ENCODE measurements around the gene LYPD3. TPM values are rescaled to one million over a fixed set of nuclear protein-coding genes. Genes with fewer than 3 reads are reported as not detected.

Gene LYPD3
- total RNA-seq, 1 experiment from 2014 or later, result 1.8 TPM

- no peak overlapping the region for H3K9ac ChIP-seq (ENCODE audit: extremely low read depth, insufficient read length, low read length)
- no peak overlapping the region for H3K4me2 ChIP-seq (ENCODE audit: insufficient read depth, insufficient read length, low read length)
- TF ChIP-seq CTCF (conservative IDR thresholded peaks at IDR 0.05), result no peak
These were observed 31.6 kb upstream of the LYPD3 start for GRCh38 chr19:43496960-43497359.

More at GRCh38 chr19:43496960-43497359, 31.6 kb upstream of the LYPD3 start:
- H3K27me3 Mint-ChIP-seq (ENCODE audit: low read depth), result no peaks in the 10 kb centered on the region
- no peak overlapping the region for H3K4me3 Mint-ChIP-seq
- H3K27ac Mint-ChIP-seq, result no peak overlapping the region; a peak in 1 of 7 replicates
- H4K91ac ChIP-seq (ENCODE audit: insufficient read length, low read depth, low read length), result no peak overlapping the region
- no peak overlapping the region for H3K56ac ChIP-seq (ENCODE audit: insufficient read length, low read depth, low read length)
- H3K27me3 ChIP-seq (ENCODE audit: insufficient read depth, low read length), result no peaks in the 10 kb centered on the region
- no peak overlapping the region for H3K4ac ChIP-seq (ENCODE audit: low read depth, low read length)
- H2BK20ac ChIP-seq (ENCODE audit: low read depth, low read length, poor library complexity, severe bottlenecking), result no peak overlapping the region
- H3K79me1 ChIP-seq (ENCODE audit: insufficient read depth, low read depth, low read length, poor library complexity, severe bottlenecking), result no peaks in the 10 kb centered on the region
- peaks cover 2 to 11% (median 10%) of the 10 kb centered on the region in 3 experiments; a peak in 6 of 7 replicates for H3K36me3 Mint-ChIP-seq (ENCODE audit: insufficient read depth in 1 of 3, low read depth in 3 of 3)
- H2BK12ac ChIP-seq (ENCODE audit: insufficient read length, low read depth, low read length), result no peak overlapping the region
- H3K79me2 ChIP-seq (ENCODE audit: insufficient read depth, low read length), result no peaks in the 10 kb centered on the region
- H3K9me3 Mint-ChIP-seq, result no peaks in the 10 kb centered on the region
- no peak overlapping the region for H3K27ac ChIP-seq (ENCODE audit: insufficient read length, low read depth, low read length)
- no peak overlapping the region for H2BK5ac ChIP-seq (ENCODE audit: insufficient read length, low read length)
- no peak overlapping the region for H2AK5ac ChIP-seq (ENCODE audit: insufficient read length, low read length)
- no peak overlapping the region for H3K14ac ChIP-seq (ENCODE audit: insufficient read depth, low read length)
- H2BK15ac ChIP-seq (ENCODE audit: low read depth, low read length), result no peak overlapping the region
- no peaks in the 10 kb centered on the region for H3K4me1 ChIP-seq (ENCODE audit: insufficient read depth, low read length)
- no peak overlapping the region for H3K18ac ChIP-seq (ENCODE audit: insufficient read length, low read depth, low read length)
- no peak overlapping the region for H2AFZ ChIP-seq (ENCODE audit: low read length)
- H4K8ac ChIP-seq (replicated peaks; ENCODE audit: insufficient read length, low read depth, low read length), result no peak overlapping the region
- no peak overlapping the region for H2BK120ac ChIP-seq (ENCODE audit: low read depth, low read length, poor library complexity, severe bottlenecking)
- H3K23me2 ChIP-seq (ENCODE audit: insufficient read length, low read depth, low read length, poor library complexity, severe bottlenecking), result peaks cover 4% of the 10 kb centered on the region
- WGBS (ENCODE audit: extremely low coverage, insufficient read length, low lambda C conversion rate), result no CpG with 5 or more reads among the region's 7 CpGs
- H3K23ac ChIP-seq (ENCODE audit: insufficient read length, low read depth, low read length), result no peak overlapping the region
- no peak overlapping the region for H3T11ph ChIP-seq (ENCODE audit: low read length)
- DNase-seq, result no peak
- peaks cover 2 to 12% of the 10 kb centered on the region in 2 experiments; a peak in 2 of 4 replicates for H3K4me1 Mint-ChIP-seq
- no peak overlapping the region for H4K5ac ChIP-seq (ENCODE audit: insufficient read length, low read depth, low read length)
- no peaks in the 10 kb centered on the region for H3K9me3 ChIP-seq (ENCODE audit: control insufficient read depth, low read depth, low read length)
- H4K20me1 ChIP-seq (ENCODE audit: control insufficient read depth, insufficient read depth, insufficient read length), result no peaks in the 10 kb centered on the region

Data from H9 (cell line).